NAMALWA (cell line): ENCODE results near the gene MVK.

Source experiments
- DNase-seq: peaks from one replicate; pipeline ENCODE4 v3.0.0-alpha.2; 2015; ENCODE audit warnings: low spot score

Gene MVK

DNA sequence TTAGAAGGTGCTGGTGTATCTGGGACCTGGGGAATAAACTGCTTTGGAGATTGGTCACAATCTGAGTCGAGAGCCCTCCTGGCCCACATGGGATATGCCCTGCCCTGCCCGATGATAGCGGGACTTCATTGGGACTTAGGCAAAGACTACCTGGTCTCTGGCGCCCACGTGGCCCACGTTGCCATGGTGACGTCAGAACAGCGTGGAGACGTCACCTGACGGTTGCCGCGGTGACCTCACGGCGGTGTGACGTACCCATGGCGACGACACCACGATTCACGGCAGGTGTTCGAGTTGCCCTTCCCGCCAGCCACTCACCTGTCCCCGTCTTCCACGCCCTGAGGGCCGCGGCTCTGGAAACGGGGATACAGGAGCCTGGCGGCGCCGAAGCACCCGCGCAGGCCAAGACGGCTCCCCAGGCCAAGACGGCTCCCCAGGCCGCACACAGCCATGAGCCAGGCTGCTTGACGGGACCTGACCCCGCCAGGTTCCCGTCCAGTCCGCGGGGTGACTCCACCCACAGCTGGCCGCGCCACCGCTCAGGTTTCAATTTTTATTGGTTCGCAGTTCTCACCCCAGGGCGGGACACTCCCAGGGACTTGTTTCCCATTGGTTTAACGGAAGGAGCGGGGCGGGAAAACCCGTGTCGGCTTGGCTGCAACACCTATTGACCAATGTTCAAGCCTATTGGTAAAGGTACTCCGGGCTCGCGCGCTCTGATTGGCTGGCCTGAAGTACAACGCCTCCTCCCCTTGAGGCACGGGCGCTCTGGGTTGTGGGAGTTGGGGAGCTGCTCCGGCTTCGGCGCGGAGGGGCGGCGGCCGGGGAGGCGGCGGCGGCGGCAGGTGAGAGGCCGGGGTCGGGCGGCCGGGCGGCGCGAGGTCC lies at the start of gene MVK, which contains the start of gene MMAB:
MVK (plus strand) TSS at position 766 of the 885 bp plus-strand sequence. CDS start 1,029 bp downstream, outside the sequence.
MMAB (minus strand) TSS at position 476 of the 885 bp plus-strand sequence; CDS start at position 452, 24 bp downstream.
- DNase-seq = peak; percentile 99

- DNase-seq = no peak
Observed at GRCh38 chr12:109524466-109525278, 48.9 kb upstream of the MVK start.

GRCh38 chr12:109525279-109525585 lies 48.4 kb upstream of the MVK start:
- DNase-seq = no peak

GRCh38 chr12:109527489-109528123 lies 46.0 kb upstream of the MVK start:
- no peak for DNase-seq

DNA sequence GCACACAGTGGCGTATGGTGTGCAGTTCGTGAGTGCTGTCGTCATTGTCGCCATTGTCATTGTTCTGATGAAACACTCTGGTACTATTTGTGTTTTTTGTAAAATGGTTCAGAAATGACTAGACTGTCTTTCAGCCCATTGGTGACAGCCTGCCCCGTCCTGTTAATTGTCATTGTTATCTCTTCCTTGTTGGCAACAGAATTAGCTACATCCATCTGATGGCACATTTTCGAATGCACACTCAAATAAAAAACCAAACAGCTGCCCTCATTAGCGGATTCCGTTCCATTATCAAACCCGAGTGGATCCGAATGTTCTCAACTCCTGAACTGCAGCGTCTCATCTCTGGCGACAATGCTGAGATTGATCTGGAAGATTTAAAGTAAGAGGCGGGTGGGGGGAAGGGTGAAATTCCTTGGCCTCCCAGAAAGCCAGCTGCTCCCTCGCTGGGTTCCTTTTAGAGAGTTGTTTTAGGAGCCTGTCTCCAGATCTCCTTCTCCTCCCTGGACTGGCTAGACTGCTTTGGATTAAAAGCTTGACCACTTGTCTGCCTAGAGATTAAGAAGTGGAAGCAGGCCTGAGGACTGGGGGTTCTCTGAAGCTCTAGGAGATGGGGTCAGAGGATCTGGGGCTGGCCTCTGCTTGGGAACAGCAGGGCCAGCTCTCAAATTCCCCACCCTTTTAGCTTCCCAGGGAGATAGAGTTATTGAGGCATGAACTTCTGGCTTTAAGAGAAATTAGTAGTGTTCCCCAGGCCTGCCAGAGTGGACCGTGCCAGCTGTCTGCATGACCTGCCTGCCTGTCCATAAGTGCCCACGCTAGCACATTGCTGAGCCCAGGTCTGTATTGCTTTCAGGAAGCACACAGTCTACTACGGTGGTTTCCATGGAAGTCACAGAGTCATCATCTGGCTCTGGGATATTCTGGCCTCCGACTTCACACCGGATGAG lies 43.6 kb upstream of the MVK start:
- DNase-seq = no peak

DNA sequence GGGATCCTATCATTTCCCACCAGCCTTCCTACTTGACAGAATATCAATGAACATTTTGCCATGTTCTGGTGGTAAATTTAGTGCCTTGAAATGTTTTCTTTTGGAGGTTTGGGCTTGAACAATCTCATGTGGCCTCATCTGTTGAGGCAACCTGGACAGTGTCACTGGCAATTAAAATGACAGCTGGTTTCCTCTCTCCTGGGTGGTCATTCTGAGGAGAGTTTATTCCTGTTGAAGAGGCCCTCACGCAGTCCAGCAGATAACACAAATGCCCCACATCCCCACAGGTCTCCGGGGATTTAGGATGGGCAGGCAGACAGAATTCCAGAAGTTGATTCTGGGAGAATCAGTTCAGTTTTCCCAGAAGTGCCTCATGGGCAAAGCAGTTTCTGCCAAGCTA lies 42.2 kb upstream of the MVK start:
- no peak for DNase-seq

GRCh38 chr12:109532721-109533486 lies 40.7 kb upstream of the MVK start:
- DNase-seq = no peak

DNA sequence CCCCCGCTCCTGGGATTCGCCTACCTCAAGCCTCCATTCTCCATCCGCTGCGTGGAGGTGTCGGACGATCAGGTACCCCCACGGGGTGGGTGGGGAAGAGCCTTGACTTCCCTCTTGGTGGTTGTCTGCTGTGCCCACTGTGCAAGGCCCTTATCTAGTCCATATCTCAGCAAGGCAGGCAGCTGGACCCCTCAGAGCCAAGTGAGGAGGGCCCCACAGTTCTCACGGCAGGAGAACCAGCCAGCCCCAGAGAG lies 40.2 kb upstream of the MVK start:
- no peak for DNase-seq

DNA sequence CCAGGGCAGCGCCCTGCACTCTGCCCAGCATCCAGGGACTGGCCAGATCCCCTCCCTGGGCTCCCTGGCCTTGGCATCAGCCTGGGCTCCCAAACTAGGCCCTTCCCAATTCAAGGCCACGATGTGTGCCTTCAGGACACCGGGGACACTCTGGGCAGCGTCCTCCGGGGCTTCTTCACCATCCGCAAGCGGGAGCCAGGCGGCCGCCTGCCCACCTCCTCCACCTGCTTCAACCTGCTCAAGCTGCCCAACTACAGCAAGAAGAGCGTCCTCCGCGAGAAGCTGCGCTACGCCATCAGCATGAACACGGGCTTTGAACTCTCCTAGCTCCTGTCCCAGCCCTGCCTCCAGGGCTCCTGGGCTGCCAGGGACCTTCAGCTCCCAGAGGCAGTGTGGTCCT lies 39.1 kb upstream of the MVK start:
- DNase-seq = no peak

DNA sequence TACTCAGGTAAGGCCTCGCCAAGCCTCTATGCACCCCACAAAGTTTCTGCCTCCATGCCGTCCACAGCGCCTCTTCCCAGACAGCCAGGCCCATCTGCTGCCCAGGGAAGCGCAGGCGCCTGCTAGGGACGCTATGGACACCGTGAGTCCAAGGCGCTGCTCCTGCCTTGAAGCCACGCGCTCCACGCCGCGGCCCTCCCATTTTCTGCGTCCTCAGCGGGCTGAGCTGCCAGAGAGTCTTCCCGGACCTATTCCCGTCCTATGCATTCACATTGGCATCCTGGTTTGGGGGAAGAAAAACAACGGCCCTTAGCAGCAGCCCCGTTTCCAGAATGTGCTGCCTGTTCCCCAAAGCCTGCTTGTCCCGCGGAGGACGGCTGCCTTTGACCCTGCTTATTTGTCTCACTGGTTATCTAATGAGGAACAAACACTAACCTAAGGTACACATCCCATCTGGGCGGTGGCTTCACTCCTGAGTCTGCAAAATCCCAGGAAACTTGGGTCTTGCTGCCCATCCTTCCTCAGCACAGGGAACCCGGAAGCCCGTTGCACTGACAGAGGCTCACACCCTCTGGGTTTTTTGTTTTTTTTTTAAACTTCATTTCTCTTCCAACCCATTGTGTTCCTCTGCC lies 38.2 kb upstream of the MVK start:
- DNase-seq = no peak

GRCh38 chr12:109535863-109536250 lies 37.7 kb upstream of the MVK start:
- DNase-seq = no peak

DNA sequence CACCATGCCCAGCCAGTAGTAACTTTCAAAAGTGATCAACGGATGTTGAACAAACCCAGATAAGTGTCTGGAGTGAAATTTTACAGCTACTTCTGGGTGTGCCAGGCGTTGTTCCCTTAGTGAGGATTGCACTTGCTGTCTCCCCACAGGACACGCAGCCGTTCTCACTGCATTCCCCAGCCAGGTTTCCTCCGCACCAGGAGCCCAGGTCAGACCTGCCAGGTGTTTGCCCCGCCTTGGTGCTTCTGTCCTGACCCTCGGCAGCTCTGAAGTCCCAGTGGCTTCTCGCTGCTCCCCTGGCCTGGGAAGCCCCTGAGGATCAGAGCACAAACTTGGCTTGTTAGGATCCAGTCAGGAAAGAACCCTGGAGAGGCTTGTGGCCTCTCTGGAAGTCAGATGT lies 36.5 kb upstream of the MVK start:
- DNase-seq = no peak

DNA sequence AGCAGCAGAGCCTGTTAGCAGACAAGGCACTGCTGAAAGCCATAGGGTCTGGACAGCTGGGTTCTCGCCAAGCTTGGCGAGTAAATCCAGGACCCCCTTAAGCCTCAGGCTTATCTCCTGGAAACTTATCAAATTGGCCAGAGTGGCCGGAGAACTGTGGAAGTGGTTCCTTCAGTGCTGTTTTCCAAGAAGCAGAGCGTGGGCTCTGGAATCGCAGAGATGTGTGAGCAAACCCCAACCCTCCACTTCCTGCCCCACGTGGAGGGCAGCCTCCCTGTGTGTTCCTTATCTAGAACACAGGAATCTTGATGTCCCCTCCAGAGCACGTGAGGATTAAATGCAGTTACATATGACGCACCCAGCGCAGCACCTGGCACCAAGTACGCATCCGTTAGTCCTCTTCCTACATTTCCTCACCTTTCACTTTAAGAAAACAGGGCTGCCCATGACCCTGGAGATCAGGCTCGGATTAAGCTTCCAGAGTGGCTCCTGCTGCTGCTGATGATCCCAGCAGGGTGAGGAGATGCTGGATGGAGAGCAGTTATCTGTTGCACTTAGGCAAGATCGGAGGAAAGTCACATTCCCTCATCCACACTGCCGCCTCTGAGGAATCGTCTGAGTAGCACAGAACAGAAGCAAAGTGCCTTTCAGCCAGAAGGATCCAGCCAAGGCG lies 35.3 kb upstream of the MVK start:
- no peak for DNase-seq

DNA sequence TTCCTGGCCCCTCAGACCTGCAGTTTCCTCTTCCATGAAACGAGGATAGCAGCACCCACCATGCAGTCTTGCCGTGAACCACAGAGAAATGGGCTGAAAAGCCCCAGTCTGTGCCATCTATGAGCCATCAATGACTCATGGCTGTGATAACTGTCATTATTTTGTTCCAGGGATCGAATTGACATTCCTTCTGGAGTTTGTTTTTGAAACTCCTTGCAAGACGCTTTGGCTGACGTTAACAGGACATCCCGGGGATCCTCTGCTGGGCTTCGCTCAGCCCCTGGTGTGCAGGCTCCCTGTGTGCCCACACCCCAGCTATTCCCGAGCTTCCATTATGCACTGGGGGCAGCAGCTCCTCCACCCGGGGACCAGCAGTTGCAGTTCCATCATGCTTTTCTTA lies 34.1 kb upstream of the MVK start:
- no peak for DNase-seq

GRCh38 chr12:109540526-109541412 lies 32.8 kb upstream of the MVK start:
- no peak for DNase-seq

GRCh38 chr12:109541413-109541726 lies 32.2 kb upstream of the MVK start:
- DNase-seq = no peak

DNA sequence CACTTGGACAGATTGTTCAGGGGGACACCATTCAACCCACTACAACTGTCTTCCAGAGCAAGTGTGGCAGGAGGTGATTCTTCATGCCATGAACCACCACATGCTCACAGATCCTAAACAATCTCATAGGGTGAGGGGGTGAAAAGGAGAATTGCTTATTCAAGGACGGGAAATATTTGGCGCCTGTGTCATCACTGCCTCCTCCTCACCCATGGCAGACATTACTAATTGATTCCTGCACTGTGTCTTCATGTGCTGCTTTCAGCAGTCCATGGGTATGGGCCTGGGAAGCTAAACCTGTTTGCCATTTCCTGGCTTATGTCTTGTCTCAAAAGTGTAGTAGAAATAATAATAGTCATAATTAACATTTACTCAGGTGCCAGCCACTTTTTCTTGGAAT lies 31.6 kb upstream of the MVK start:
- no peak for DNase-seq

GRCh38 chr12:109542876-109543275 lies 30.7 kb upstream of the MVK start:
- DNase-seq = no peak

DNA sequence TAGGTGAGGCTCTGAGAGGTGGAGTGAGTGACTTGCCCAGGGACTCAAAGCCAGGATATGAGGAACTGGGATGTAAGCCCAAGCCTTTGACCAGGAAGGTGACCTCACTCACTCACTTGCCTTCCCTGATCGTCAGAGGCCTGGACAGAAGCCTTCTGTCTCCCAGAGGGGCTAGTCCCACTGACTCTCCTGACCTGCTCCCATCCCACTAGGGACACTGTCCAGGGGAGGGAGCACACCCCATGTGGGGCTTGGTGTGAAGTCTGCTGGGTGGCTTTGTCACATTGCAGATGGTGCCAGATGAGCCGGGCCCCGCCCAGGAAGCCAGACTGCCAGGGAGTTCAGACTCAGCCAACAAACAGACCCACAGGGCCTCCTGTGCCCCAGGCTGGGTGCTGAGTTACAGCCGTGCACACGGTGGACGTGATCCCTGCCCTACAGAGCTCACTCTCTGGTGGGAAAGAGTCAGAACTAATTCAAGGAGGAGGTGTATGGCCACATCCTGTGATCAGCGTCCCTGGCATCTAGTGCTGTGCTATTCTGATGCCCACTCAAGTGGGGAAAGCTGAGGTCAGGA lies 28.6 kb upstream of the MVK start:
- DNase-seq = no peak
